Stimulated activated CD8-positive, alpha-beta memory T cell treated with anti-CD3 and anti-CD28 coated beads, Interleukin-15, amount 100 ng/mL, for 4 hours (primary cell): ENCODE results near the gene PANK1.
A peak's percentile ranks its signal among the peaks of the same experiment; 100 is the strongest.

Experiments
- DNase-seq, 2 donors: peaks; one replicate each; pipeline ENCODE4 v3.0.0-alpha.2; 2020; ENCODE audit warnings: low read depth in 2 of 2

PANK1 gene

GRCh38 chr10:89644967-89645741 lies at the start of gene PANK1:
Gene PANK1, minus strand, starts transcription at chr10:89645242. Its CDS starts 351 bp downstream, at chr10:89644891.
- peak; percentile 36 to 42 for DNase-seq

DNA sequence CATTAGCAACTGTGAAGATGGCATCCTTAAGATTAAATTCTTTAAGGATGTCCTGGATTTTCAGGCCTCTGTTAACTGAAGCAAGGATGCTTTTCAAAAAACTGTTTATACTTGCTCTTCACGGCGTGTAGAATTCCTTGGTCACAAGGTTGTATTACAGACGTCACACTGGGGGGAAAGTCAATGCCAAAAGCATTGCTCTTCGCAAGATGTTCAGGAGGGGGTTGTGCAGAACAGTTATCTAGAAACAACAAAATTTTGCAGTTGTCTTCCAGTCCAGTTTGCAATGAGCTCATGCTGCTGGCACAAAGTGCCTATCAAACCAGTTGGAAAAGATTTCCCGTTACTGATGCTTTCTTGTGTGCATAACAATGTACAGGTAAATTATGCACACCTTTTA lies 48.1 kb upstream of the PANK1 start:
- no peak for DNase-seq

DNA sequence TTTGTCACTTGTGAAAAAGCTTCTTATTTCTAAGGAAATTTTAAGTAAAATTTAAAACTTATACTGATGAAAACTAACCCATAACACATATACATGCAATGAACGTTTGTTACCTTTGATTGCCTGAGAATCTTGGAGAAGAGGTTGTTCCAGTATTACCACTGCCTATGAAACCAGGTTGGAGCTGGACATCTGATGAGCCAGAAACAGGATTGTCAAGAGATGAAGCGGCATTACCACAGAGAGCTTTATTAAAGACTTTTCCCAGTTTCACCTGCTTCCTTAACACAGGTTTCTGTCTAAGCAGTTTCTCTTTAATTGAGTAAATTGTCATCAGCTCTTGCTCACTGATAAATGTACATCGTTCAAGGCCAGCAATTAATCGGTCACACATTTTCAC lies 47.4 kb upstream of the PANK1 start:
- DNase-seq = no peak

GRCh38 chr10:89690027-89690426 lies 45.0 kb upstream of the PANK1 start:
- DNase-seq = no peak

- DNase-seq = no peak
Measured at GRCh38 chr10:89685936-89686335, 40.9 kb upstream of the PANK1 start.

- no peak for DNase-seq
Measured at GRCh38 chr10:89684604-89685003, 39.6 kb upstream of the PANK1 start.

GRCh38 chr10:89683883-89684282 lies 38.8 kb upstream of the PANK1 start:
- no peak for DNase-seq

GRCh38 chr10:89679986-89680385 lies 34.9 kb upstream of the PANK1 start:
- no peak for DNase-seq

DNA sequence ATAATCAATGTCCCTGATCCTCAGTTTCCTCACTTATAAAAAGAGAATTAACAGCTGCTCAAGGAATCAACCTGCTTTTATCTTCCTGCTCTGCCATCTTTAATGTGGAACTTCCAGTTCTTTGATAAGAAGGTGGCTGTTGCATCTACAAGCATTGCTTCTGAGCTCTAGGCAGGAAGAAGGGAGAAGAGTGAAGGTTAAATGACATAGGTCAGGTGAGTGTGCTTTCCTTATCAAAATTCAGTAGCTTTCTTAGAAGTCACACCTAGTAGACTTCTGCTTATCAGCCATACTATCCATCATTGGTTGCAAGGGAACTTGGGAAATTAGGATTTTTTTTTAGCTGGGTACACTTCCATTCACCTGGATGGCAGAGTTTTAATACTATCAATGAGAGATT lies 32.3 kb upstream of the PANK1 start:
- DNase-seq = no peak

GRCh38 chr10:89670926-89671325 lies 25.9 kb upstream of the PANK1 start:
- DNase-seq = no peak

- DNase-seq = no peak
Measured at GRCh38 chr10:89669985-89670384, 24.9 kb upstream of the PANK1 start.

DNA sequence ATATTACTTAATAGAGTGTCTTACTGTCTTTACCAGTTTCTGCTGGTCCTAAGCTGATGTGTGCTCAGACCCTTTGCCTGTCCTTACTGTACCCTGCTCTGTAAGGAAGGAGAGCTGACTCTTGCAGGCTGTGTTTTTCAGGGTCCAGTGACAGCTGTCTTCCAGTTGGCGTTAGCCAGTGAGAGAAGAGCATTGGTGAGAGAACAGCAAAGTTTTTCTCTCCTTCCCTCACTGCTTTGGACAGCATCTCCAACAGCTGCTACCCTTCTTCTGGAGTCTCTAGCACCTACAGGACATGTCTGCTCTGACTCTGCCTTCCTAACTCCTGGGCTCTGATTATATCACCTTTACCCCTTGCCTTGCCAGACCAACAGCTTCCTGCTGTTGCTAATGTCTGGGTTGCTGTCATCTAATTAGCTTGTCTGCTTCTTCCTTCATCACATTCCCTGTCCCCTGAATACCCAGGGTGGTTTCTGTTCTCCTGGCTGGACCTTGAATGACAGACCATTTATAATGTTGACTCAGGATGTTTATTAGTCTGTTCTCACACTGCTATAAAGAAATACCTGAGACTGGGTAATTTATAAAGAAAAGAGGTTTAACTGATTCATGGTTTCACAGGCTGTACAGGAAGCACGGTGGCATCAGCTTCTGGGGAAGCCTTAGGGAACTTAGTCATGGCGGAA lies 23.5 kb upstream of the PANK1 start:
- DNase-seq = no peak

GRCh38 chr10:89666138-89666537 lies 21.1 kb upstream of the PANK1 start:
- no peak for DNase-seq

DNA sequence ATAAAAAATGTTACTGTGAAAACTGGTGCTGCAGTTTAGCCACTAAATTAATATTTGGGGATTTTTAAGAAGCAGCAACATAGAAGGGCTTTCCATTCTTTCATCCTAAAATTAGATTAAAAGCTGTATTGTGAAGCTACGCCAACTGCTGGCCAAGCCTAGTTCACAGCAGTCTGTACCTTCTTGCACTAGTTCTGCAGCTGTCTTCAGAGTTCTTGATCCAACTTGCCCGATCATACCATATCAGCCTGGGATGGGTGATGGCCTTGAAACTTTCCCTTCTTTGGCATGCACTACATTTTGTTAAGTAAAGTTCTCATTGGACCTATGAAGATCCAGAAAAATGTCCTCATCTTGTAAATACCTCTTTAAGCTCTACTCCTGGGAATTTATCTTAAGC lies 20.3 kb upstream of the PANK1 start:
- no peak for DNase-seq

GRCh38 chr10:89664203-89664602 lies 19.2 kb upstream of the PANK1 start:
- DNase-seq = no peak

DNA sequence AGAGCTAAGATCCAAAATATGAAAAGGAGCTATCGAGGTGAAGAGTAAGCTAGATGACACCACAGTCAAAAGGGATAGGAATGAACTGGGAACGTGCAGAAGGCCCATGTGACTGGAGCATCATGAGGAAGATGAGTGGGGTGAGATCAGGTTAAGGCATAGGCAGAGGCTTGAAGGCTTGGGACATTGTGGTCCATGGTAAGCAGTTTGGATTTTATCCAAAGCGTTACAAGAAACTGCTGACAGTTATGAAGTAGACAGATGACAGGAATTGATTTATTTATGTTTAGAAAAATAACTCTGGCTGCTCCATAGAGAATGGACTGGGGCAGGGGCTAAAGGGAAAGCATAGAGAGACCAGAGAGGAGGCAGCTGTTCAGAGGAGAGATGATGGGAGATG lies 18.1 kb upstream of the PANK1 start:
- no peak for DNase-seq

GRCh38 chr10:89662596-89662995 lies 17.6 kb upstream of the PANK1 start:
- no peak for DNase-seq

- DNase-seq = no peak
Measured at GRCh38 chr10:89659143-89660131, 14.4 kb upstream of the PANK1 start.

GRCh38 chr10:89657302-89657701 lies 12.3 kb upstream of the PANK1 start:
- DNase-seq = no peak

DNA sequence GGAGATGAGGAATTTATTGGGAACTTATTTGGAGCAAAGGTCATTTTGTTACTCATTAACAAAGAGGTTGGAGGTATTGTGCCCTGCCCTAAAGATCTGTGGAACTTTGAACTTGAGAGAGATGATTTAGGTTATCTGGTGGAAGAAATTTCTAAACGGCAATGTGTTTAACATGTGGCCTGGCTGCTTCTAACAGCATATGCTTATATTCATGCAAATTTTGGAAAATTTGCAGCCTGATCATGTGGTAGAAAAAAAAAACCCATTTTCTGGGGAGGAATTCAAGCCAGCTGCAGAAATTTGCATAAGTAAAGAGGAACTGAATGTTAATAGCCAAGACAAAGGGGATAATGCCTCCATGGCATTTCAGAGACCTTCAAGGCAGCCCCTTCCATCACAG lies 10.7 kb upstream of the PANK1 start:
- DNase-seq = no peak

GRCh38 chr10:89653410-89653869 lies 8.4 kb upstream of the PANK1 start:
- no peak for DNase-seq

GRCh38 chr10:89652806-89653370 lies 7.8 kb upstream of the PANK1 start:
- DNase-seq = no peak
